ENCODE data around the gene AHSP.
"Not testable (repeated sequence)": the region's sequence is repeated elsewhere in the genome, so short reads cannot be mapped to it uniquely, and the experiment has no call there.

Gene AHSP

GRCh38 chr16:31513126-31513525 lies 14.6 kb upstream of the AHSP start:
- ChIA-PET CTCF (no interaction called here), POLR2A (no interaction called here)
- DNase-seq (ENCODE audit: extremely low spot score), result no peak
- TF ChIP-seq SP1 (IDR thresholded peaks at IDR 0.05) (no peak), FOXM1 (IDR thresholded peaks at IDR 0.05; ENCODE audit: borderline replicate concordance) (no peak), ELF4 (IDR thresholded peaks at IDR 0.05) (no peak), CTBP1 (IDR thresholded peaks at IDR 0.05; ENCODE audit: borderline replicate concordance) (no peak), HDGF (IDR thresholded peaks at IDR 0.05; ENCODE audit: borderline replicate concordance) (no peak), NFRKB (IDR thresholded peaks at IDR 0.05) (no peak), ZNF384 (IDR thresholded peaks at IDR 0.05) (no peak), LEF1 (IDR thresholded peaks at IDR 0.05; ENCODE audit: borderline replicate concordance) (no peak), BHLHE40 (IDR thresholded peaks at IDR 0.05; ENCODE audit: borderline replicate concordance) (no peak), FOXA1 (IDR thresholded peaks at IDR 0.05) (no peak), TARDBP (IDR thresholded peaks at IDR 0.05) (no peak)
- TF ChIP-seq, protein P1, sequence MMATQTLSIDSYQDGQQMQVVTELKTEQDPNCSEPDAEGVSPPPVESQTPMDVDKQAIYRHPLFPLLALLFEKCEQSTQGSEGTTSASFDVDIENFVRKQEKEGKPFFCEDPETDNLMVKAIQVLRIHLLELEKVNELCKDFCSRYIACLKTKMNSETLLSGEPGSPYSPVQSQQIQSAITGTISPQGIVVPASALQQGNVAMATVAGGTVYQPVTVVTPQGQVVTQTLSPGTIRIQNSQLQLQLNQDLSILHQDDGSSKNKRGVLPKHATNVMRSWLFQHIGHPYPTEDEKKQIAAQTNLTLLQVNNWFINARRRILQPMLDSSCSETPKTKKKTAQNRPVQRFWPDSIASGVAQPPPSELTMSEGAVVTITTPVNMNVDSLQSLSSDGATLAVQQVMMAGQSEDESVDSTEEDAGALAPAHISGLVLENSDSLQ (IDR thresholded peaks at IDR 0.05), result no peak

- TF ChIP-seq TARDBP (IDR thresholded peaks at IDR 0.05) (no peak), FOXM1 (IDR thresholded peaks at IDR 0.05; ENCODE audit: borderline replicate concordance) (no peak), ELF4 (IDR thresholded peaks at IDR 0.05) (no peak), SP1 (IDR thresholded peaks at IDR 0.05) (no peak), ZNF384 (IDR thresholded peaks at IDR 0.05) (no peak), SUZ12 (IDR thresholded peaks at IDR 0.05) (no peak), BHLHE40 (IDR thresholded peaks at IDR 0.05; ENCODE audit: borderline replicate concordance) (no peak), L3MBTL2 (conservative IDR thresholded peaks at IDR 0.05) (no peak), FOXK2 (IDR thresholded peaks at IDR 0.05) (no peak)
- DNase-seq (ENCODE audit: extremely low spot score), result no peak
- ChIA-PET POLR2A (no interaction called here), CTCF (no interaction called here)
These were observed 13.8 kb upstream of the AHSP start for GRCh38 chr16:31513884-31514283.

DNA sequence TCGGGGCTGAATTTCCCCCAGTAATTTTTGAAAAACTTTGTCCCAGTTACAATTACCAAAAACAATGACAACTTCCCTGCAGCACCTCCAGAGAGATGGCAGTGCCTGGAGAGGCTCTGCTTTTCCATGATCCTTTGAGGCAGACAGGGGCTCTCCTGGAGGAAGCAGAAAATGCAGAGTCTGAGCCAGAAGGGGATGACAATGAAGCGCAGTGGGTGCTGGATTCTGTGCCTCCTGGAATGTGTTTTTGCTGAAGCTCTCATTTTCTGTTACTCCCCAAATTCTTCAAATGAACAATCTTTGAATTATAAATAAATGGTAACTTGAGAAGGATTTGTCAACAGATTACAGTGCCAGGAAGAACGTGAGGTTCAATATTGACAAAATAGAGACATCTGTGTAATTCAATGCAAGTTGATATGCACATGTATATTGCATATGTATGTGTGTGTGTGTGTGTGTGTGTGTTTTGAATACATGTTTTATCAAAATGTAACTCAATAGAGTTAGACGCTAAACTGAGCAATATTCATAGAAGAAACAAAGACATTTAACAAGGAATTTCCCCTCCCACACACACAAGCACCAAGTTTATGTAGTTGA lies 9.8 kb upstream of the AHSP start:
- CTCF ChIA-PET, result no interaction called here
- no peak for TF ChIP-seq TARDBP (IDR thresholded peaks at IDR 0.05)
- no peak for TF ChIP-seq L3MBTL2 (conservative IDR thresholded peaks at IDR 0.05)
- TF ChIP-seq FOXM1 (IDR thresholded peaks at IDR 0.05; ENCODE audit: borderline replicate concordance), result no peak
- TF ChIP-seq ZNF384 (IDR thresholded peaks at IDR 0.05), result no peak
- no peak for TF ChIP-seq NFRKB (IDR thresholded peaks at IDR 0.05)
- TF ChIP-seq CTBP1 (IDR thresholded peaks at IDR 0.05; ENCODE audit: borderline replicate concordance), result no peak
- POLR2A ChIA-PET, result no interaction called here

GRCh38 chr16:31519759-31520431 lies 7.8 kb upstream of the AHSP start:
- no peak for TF ChIP-seq BHLHE40 (IDR thresholded peaks at IDR 0.05; ENCODE audit: borderline replicate concordance)
- DNase-seq (ENCODE audit: extremely low spot score), result no peak
- ChIA-PET CTCF (no interaction called here), POLR2A (no interaction called here)

More for the DNA sequence above, 9.8 kb upstream of the AHSP start:
- DNase-seq (ENCODE audit: extremely low spot score), result no peak

- no peak for TF ChIP-seq L3MBTL2 (conservative IDR thresholded peaks at IDR 0.05)
- DNase-seq (ENCODE audit: extremely low spot score), result no peak
- ChIA-PET POLR2A (interaction anchor here (1.6 kb wide), 1 partner anchor 11 kb away, joined by 4 read pairs; no protein-coding TSS in a partner anchor), CTCF (no interaction called here)
These were observed 6.3 kb upstream of the AHSP start for GRCh38 chr16:31521368-31521767.

GRCh38 chr16:31522071-31522470 lies 5.6 kb upstream of the AHSP start:
- no peak for DNase-seq (ENCODE audit: extremely low spot score)
- ChIA-PET POLR2A (interaction anchor here (1.6 kb wide), 1 partner anchor 12 kb away, joined by 4 read pairs; no protein-coding TSS in a partner anchor), CTCF (no interaction called here)
- no peak for TF ChIP-seq HDGF (IDR thresholded peaks at IDR 0.05; ENCODE audit: borderline replicate concordance)

DNA sequence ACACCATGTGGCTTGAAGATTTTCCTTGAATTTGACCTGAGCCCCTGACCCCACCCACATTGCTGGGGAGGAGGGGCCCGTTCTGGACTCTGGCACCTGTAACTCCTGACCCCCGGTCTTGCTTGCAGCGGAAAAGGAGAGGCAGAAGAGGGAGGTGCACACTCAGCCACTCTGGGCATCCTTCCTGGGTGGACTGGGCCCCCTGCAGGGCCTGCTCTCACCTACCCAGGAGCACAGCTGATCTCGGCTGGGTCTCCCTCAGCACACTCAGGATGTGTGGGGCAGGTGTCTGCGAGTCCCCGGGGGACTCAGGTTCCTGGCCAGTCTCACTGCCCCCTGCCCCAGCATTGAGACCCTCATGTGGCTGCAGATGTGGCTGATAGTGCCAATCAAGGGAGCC lies 3.9 kb upstream of the AHSP start:
- DNase-seq (ENCODE audit: extremely low spot score); CTCF ChIA-PET; POLR2A ChIA-PET: not testable (repeated sequence)

GRCh38 chr16:31525113-31525512 lies 2.6 kb upstream of the AHSP start:
- no peak for TF ChIP-seq L3MBTL2 (conservative IDR thresholded peaks at IDR 0.05)
- no peak for TF ChIP-seq SUZ12 (IDR thresholded peaks at IDR 0.05)
- TF ChIP-seq NFRKB (IDR thresholded peaks at IDR 0.05), result no peak
- TF ChIP-seq FOXM1 (IDR thresholded peaks at IDR 0.05; ENCODE audit: borderline replicate concordance), result no peak
- TF ChIP-seq ZNF384 (IDR thresholded peaks at IDR 0.05), result no peak
- TF ChIP-seq FOXA1 (IDR thresholded peaks at IDR 0.05), result no peak
- no peak for TF ChIP-seq CTBP1 (IDR thresholded peaks at IDR 0.05; ENCODE audit: borderline replicate concordance)
- DNase-seq (ENCODE audit: extremely low spot score), result no peak
- ChIA-PET CTCF (no interaction called here), POLR2A (interaction anchor here (0.9 kb wide), 1 partner anchor 17 kb away, joined by 3 read pairs; the partner anchor contains the start of gene RUSF1)

GRCh38 chr16:31528523-31529107 lies 915 bp downstream of the AHSP start:
- TF ChIP-seq FOXA1 (IDR thresholded peaks at IDR 0.05) (no peak), L3MBTL2 (conservative IDR thresholded peaks at IDR 0.05) (no peak), FOXM1 (IDR thresholded peaks at IDR 0.05; ENCODE audit: borderline replicate concordance) (no peak), NFRKB (IDR thresholded peaks at IDR 0.05) (no peak), LEF1 (IDR thresholded peaks at IDR 0.05; ENCODE audit: borderline replicate concordance) (no peak), ZNF384 (IDR thresholded peaks at IDR 0.05) (no peak), SP1 (IDR thresholded peaks at IDR 0.05) (no peak), ARNT (IDR thresholded peaks at IDR 0.05) (no peak), TARDBP (IDR thresholded peaks at IDR 0.05) (no peak), BHLHE40 (IDR thresholded peaks at IDR 0.05; ENCODE audit: borderline replicate concordance) (no peak), CTBP1 (IDR thresholded peaks at IDR 0.05; ENCODE audit: borderline replicate concordance) (no peak), SUZ12 (IDR thresholded peaks at IDR 0.05) (no peak), HDGF (IDR thresholded peaks at IDR 0.05; ENCODE audit: borderline replicate concordance) (no peak), FOXK2 (IDR thresholded peaks at IDR 0.05) (no peak)
- TF ChIP-seq, protein P1 (IDR thresholded peaks at IDR 0.05), result no peak
- no peak for DNase-seq (ENCODE audit: extremely low spot score)
- ChIA-PET POLR2A (no interaction called here), CTCF (no interaction called here)
